Upper lobe of left lung (tissue), 6 donors: ENCODE results near the gene FOXO6. TPM values are rescaled to one million over a fixed set of nuclear protein-coding genes. Genes with fewer than 3 reads are reported as not detected.
A peak's percentile ranks its signal among the peaks of the same experiment; 100 is the strongest.

Source experiments
- ATAC-seq, 2 donors: fragments of 200-7000 bp; cut with Tn5 transposase; one replicate each; pipeline ENCODE4 v1.9.1; 2022; ENCODE audit warnings: mild to moderate bottlenecking in 2 of 2, moderate library complexity in 2 of 2; ENCODE audit not compliant: low FRiP score in 2 of 2
- DNase-seq, 2 donors: peaks; one replicate each; pipeline ENCODE4 v3.0.0-alpha.2; 2019 to 2020
- H3K27ac ChIP-seq, 4 donors: fragments of 200-600 bp; sonication (generic); one replicate each; pipeline ENCODE4 v1.5.1; 2016 to 2019
- H3K27me3 ChIP-seq, 4 donors: fragments of 200-600 bp; sonication (generic); one replicate each; pipeline ENCODE4 v1.5.1; 2017 to 2019
- H3K36me3 ChIP-seq, 4 donors: fragments of 200-600 bp; sonication (generic); one replicate each; pipeline ENCODE4 v1.5.1; 2016 to 2019
- H3K4me1 ChIP-seq, 4 donors: fragments of 200-600 bp; sonication (generic); one replicate each; pipeline ENCODE4 v1.5.1; 2018 to 2019
- H3K4me3 ChIP-seq, 4 donors: fragments of 200-600 bp; sonication (generic); one replicate each; pipeline ENCODE4 v1.5.1; 2017 to 2019; ENCODE audit warnings: mild to moderate bottlenecking in 2 of 4, moderate library complexity in 1 of 4
- H3K9me3 ChIP-seq, 4 donors: fragments of 200-600 bp; sonication (generic); one replicate each; pipeline ENCODE4 v1.5.1; 2018 to 2019
- EP300 ChIP-seq, 4 donors: sonication (generic); formaldehyde crosslinking; IDR thresholded peaks; one replicate each; pipeline ENCODE4 v1.5.1; 2017; ENCODE audit warnings: antibody characterized with exemption in 4 of 4, control low read depth in 2 of 4
- POLR2A ChIP-seq, 4 donors: fragments of 450-650 bp; IDR thresholded peaks; one replicate each; pipeline ENCODE4 v1.5.1; 2016 to 2017; ENCODE audit warnings: antibody characterized with exemption in 4 of 4, mild to moderate bottlenecking in 2 of 4
- POLR2AphosphoS5 ChIP-seq, 2 donors: sonication (generic); formaldehyde crosslinking; IDR thresholded peaks; one replicate each; pipeline ENCODE4 v1.5.1; 2017; ENCODE audit warnings: antibody characterized with exemption in 2 of 2
- WGBS, 2 donors: methylation state at CpG; one replicate each; pipeline ENCODE4 v1.1.5; 2017 to 2018; 5-methylcytosine and 5-hydroxymethylcytosine counted together
- total RNA-seq, 6 donors: library from RNA; depleted of rRNA in 4 of 6; stranded (reverse); fragments of >200 nt in 4 of 6; gene quantifications; one replicate each; pipeline versions ENCODE4 v1.1.0 to v1.2.1, GENCODE V29; 2016 to 2021
- TF ChIP-seq, protein P1 (sequence below), 6 experiments: fragments of 450-650 bp in 4 of 6; fragments of 200-600 bp in 2 of 6; sonication (generic) in 2 of 6; IDR thresholded peaks; one replicate each; pipeline ENCODE4 v1.5.1; 2016 to 2019; ENCODE audit warnings: antibody characterized with exemption in 6 of 6
- donor health status: DM: no; HTN: no; CAD: no; lungs with moderate emphysema.
- donor health status: DM: no; HTN: yes; CAD: no; lungs with severe emphysema.

FOXO6 gene
- total RNA-seq, 6 donors from 2014 or later = 0.31 to 1.2 (median 0.79) TPM

GRCh38 chr1:41322835-41323234 lies 38.4 kb upstream of the FOXO6 start:
- 67 to 82% methylated on average over 5 to 7 of the region's 7 CpGs for WGBS, 2 donors
- Histone ChIP-seq H3K36me3 (no peaks in the 10 kb centered on the region), H3K27me3 (no peaks in the 10 kb centered on the region), H3K9me3 (no peaks in the 10 kb centered on the region), H3K4me1 (no peaks in the 10 kb centered on the region), H3K27ac (no peak overlapping the region), H3K4me3 (no peak overlapping the region)
- TF ChIP-seq POLR2A (IDR thresholded peaks at IDR 0.05) (no peak), POLR2AphosphoS5 (IDR thresholded peaks at IDR 0.05) (no peak), EP300 (IDR thresholded peaks at IDR 0.05) (no peak)
- TF ChIP-seq, protein P1, sequence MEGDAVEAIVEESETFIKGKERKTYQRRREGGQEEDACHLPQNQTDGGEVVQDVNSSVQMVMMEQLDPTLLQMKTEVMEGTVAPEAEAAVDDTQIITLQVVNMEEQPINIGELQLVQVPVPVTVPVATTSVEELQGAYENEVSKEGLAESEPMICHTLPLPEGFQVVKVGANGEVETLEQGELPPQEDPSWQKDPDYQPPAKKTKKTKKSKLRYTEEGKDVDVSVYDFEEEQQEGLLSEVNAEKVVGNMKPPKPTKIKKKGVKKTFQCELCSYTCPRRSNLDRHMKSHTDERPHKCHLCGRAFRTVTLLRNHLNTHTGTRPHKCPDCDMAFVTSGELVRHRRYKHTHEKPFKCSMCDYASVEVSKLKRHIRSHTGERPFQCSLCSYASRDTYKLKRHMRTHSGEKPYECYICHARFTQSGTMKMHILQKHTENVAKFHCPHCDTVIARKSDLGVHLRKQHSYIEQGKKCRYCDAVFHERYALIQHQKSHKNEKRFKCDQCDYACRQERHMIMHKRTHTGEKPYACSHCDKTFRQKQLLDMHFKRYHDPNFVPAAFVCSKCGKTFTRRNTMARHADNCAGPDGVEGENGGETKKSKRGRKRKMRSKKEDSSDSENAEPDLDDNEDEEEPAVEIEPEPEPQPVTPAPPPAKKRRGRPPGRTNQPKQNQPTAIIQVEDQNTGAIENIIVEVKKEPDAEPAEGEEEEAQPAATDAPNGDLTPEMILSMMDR (IDR thresholded peaks at IDR 0.05) = peak in 4 of 6 experiments; percentile 25 to 62 (median 50)
- ATAC-seq (peak; percentile 38 to 55), DNase-seq (no peak)

DNA sequence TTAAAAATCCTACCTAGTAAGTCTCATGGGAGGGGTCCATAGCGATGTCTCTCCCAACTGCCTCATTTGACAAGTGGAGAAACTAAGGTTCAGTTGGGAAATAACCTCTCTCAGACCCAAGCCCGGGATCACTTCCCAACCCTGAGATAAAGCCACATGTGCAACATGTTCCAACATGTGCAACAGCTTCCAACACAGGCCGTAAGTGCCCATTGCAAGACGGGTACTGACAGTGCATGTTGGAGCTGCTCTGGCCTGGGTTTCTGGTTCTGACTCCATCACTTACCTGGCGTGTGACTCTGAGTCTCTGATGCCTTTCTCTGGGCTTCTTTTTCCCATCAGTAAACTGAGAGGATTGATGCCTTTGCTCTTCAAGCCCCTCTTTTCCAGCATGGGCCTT lies 38.0 kb upstream of the FOXO6 start:
- Histone ChIP-seq H3K4me3 (no peak overlapping the region), H3K9me3 (no peaks in the 10 kb centered on the region), H3K27ac (no peak overlapping the region), H3K27me3 (no peaks in the 10 kb centered on the region), H3K4me1 (no peaks in the 10 kb centered on the region), H3K36me3 (no peaks in the 10 kb centered on the region)
- DNase-seq = no peak
- ATAC-seq = no peak
- TF ChIP-seq, protein P1 (IDR thresholded peaks at IDR 0.05) = no peak
- TF ChIP-seq EP300 (IDR thresholded peaks at IDR 0.05) = no peak
- TF ChIP-seq POLR2A (IDR thresholded peaks at IDR 0.05) = no peak
- TF ChIP-seq POLR2AphosphoS5 (IDR thresholded peaks at IDR 0.05) = no peak
- 79 to 94% methylated on average over 5 of the region's 5 CpGs for WGBS, 2 donors

DNA sequence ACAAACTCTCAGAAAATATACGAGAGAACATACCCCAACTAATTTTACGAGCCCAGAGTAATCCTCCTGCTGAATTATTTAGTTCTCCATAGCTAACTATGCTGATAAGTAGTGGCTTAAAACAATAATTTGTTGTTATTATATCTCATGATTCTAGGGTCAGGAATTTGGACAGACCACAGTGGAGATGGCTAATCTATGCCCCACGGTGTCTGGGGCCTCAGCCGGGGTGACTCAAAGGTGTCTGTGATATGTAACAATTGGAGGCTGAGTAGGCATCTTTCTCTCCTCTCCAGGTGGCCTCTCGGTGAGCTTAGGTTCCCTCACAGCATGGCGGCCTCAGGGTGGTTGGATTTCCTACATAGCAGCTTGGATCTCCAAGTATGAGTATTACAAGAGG lies 35.4 kb upstream of the FOXO6 start:
- H3K4me3 ChIP-seq = no peak overlapping the region
- no peaks in the 10 kb centered on the region for H3K9me3 ChIP-seq
- H3K27me3 ChIP-seq = no peaks in the 10 kb centered on the region
- no peak for ATAC-seq
- WGBS, 2 donors = 79 to 85% methylated on average over 6 of the region's 6 CpGs
- H3K36me3 ChIP-seq = no peaks in the 10 kb centered on the region
- no peak overlapping the region for H3K27ac ChIP-seq
- DNase-seq = no peak
- no peaks in the 10 kb centered on the region for H3K4me1 ChIP-seq
- TF ChIP-seq POLR2A (IDR thresholded peaks at IDR 0.05) (no peak), POLR2AphosphoS5 (IDR thresholded peaks at IDR 0.05) (no peak), EP300 (IDR thresholded peaks at IDR 0.05) (no peak)
- TF ChIP-seq, protein P1 (IDR thresholded peaks at IDR 0.05) = no peak

DNA sequence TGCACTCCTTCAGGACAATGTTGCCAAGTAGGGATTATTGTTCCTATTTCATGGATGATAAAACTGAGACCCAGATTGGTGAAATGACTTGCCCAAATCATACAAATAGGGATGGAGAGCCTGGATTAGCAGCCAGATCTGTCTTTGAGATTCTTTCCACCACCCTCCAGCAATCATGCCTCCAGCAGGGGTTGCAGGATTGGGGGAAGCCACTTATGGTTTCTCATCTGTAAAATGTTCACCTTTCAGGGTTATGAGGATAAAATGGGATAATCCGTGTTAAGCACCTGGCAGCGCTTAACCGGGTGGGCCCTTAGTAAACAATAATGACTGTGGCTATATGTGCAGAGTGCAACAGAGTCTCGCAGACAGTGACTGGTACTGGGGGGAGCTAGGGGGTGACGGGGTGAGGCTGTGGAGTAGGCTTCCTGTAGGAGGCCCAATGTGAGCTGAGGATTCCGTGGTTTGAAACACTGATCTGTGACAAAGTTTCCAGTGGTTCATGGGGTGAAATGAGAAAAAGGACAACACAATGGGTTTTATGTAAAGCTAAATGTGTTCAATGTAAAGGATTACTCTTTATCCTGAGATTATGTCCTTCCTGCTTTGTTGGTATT lies 33.7 kb upstream of the FOXO6 start:
- no peak for ATAC-seq
- 73 to 79% methylated on average over 6 of the region's 6 CpGs for WGBS, 2 donors
- no peaks in the 10 kb centered on the region for H3K27me3 ChIP-seq
- no peaks in the 10 kb centered on the region for H3K36me3 ChIP-seq
- no peak for TF ChIP-seq POLR2A (IDR thresholded peaks at IDR 0.05)
- no peak for TF ChIP-seq POLR2AphosphoS5 (IDR thresholded peaks at IDR 0.05)
- TF ChIP-seq EP300 (IDR thresholded peaks at IDR 0.05) = no peak
- TF ChIP-seq, protein P1 (IDR thresholded peaks at IDR 0.05) = no peak
- no peaks in the 10 kb centered on the region for H3K9me3 ChIP-seq
- no peak overlapping the region for H3K4me3 ChIP-seq
- no peak overlapping the region for H3K27ac ChIP-seq
- H3K4me1 ChIP-seq = no peaks in the 10 kb centered on the region
- no peak for DNase-seq

- WGBS, 2 donors = 83 to 88% methylated on average over 7 of the region's 7 CpGs
- no peak for TF ChIP-seq POLR2A (IDR thresholded peaks at IDR 0.05)
- TF ChIP-seq, protein P1 (IDR thresholded peaks at IDR 0.05) = no peak
- TF ChIP-seq POLR2AphosphoS5 (IDR thresholded peaks at IDR 0.05) = no peak
- TF ChIP-seq EP300 (IDR thresholded peaks at IDR 0.05) = no peak
- ATAC-seq = no peak
- no peaks in the 10 kb centered on the region for H3K36me3 ChIP-seq
- H3K9me3 ChIP-seq = no peaks in the 10 kb centered on the region
- no peak for DNase-seq
- no peak overlapping the region for H3K4me3 ChIP-seq
- H3K4me1 ChIP-seq = no peaks in the 10 kb centered on the region
- H3K27me3 ChIP-seq = no peaks in the 10 kb centered on the region
- no peak overlapping the region for H3K27ac ChIP-seq
Observed at GRCh38 chr1:41328001-41328615, 33.1 kb upstream of the FOXO6 start.
